Stimulated activated naive CD8-positive, alpha-beta T cell treated with anti-CD3 and anti-CD28 coated beads, Interleukin-15, amount 100 ng/mL, for 72 hours (primary cell): ENCODE data around the gene CCP110.
"Not testable (repeated sequence)": the region's sequence is repeated elsewhere in the genome, so short reads cannot be mapped to it uniquely, and the experiment has no call there.

Source experiments
- ATAC-seq: fragments of 150-1000 bp; cut with Tn5 transposase; 2 replicates; pipeline ENCODE4 v1.10.0; 2021; ENCODE audit warnings: mild to moderate bottlenecking, moderate library complexity
- DNase-seq, 2 donors: peaks; one replicate each; pipeline ENCODE4 v3.0.0; 2021 to 2022
- H3K27ac Mint-ChIP-seq, 2 donors: one replicate each; pipeline ENCODE4 v1.8.0; 2022; ENCODE audit warnings: mild to moderate bottlenecking in 2 of 2, mixed read lengths in 2 of 2, moderate library complexity in 2 of 2
- H3K27me3 Mint-ChIP-seq: one replicate; pipeline ENCODE4 v1.8.0; 2022; ENCODE audit warnings: mixed read lengths
- H3K4me1 Mint-ChIP-seq: one replicate; pipeline ENCODE4 v1.8.0; 2022; ENCODE audit warnings: mild to moderate bottlenecking, mixed read lengths
- H3K4me3 Mint-ChIP-seq, 2 donors: one replicate each; pipeline ENCODE4 v1.8.0; 2022; ENCODE audit warnings: mild to moderate bottlenecking in 2 of 2, mixed read lengths in 2 of 2, moderate library complexity in 1 of 2
- H3K9me3 Mint-ChIP-seq, 2 donors: one replicate each; pipeline ENCODE4 v1.8.0; 2022; ENCODE audit warnings: mixed read lengths in 2 of 2

Gene CCP110

GRCh38 chr16:19523184-19523558 is 571 bp upstream of the CCP110 start:
- no peaks in the 10 kb centered on the region for H3K9me3 Mint-ChIP-seq
- no peak overlapping the region for H3K4me3 Mint-ChIP-seq
- H3K27ac Mint-ChIP-seq: no peak overlapping the region
- no peak for DNase-seq
- peaks cover 47% of the 10 kb centered on the region for H3K4me1 Mint-ChIP-seq
- no peak for ATAC-seq
- no peaks in the 10 kb centered on the region for H3K27me3 Mint-ChIP-seq

- no peaks in the 10 kb centered on the region for H3K9me3 Mint-ChIP-seq
- peak overlapping the region; percentile 89 to 99 for H3K4me3 Mint-ChIP-seq
- ATAC-seq: peak; percentile 1
- peaks cover 38% of the 10 kb centered on the region for H3K4me1 Mint-ChIP-seq
- peak overlapping the region; percentile 89 to 96 for H3K27ac Mint-ChIP-seq
- no peaks in the 10 kb centered on the region for H3K27me3 Mint-ChIP-seq
- DNase-seq: no peak
Measured at GRCh38 chr16:19524356-19524615, 544 bp downstream of the CCP110 start.

GRCh38 chr16:19524616-19525384 is 1.1 kb downstream of the CCP110 start:
- Mint-ChIP-seq H3K9me3 (no peaks in the 10 kb centered on the region), H3K27me3 (no peaks in the 10 kb centered on the region), H3K4me1 (peaks cover 37% of the 10 kb centered on the region), H3K4me3 (peak overlapping the region; percentile 89 to 99), H3K27ac (peak overlapping the region; percentile 89 to 96)
- ATAC-seq: no peak
- peak in 1 of 2 donors; percentile 3 for DNase-seq

- peaks cover 32% of the 10 kb centered on the region for H3K4me1 Mint-ChIP-seq
- peak overlapping the region; percentile 89 to 99 for H3K4me3 Mint-ChIP-seq
- ATAC-seq (no peak), DNase-seq (no peak)
- H3K9me3 Mint-ChIP-seq: no peaks in the 10 kb centered on the region
- H3K27me3 Mint-ChIP-seq: no peaks in the 10 kb centered on the region
- peak overlapping the region in 1 of 2 donors; percentile 15 for H3K27ac Mint-ChIP-seq
Measured at GRCh38 chr16:19525385-19525723, 1.6 kb downstream of the CCP110 start.

GRCh38 chr16:19527161-19527560 is 3.4 kb downstream of the CCP110 start:
- Mint-ChIP-seq H3K27me3 (no peaks in the 10 kb centered on the region), H3K27ac (no peak overlapping the region), H3K9me3 (no peaks in the 10 kb centered on the region), H3K4me3 (no peak overlapping the region), H3K4me1 (peaks cover 24% of the 10 kb centered on the region)
- no peak for ATAC-seq
- no peak for DNase-seq

- Mint-ChIP-seq H3K4me3 (no peak overlapping the region), H3K9me3 (no peaks in the 10 kb centered on the region), H3K4me1 (peaks cover 18% of the 10 kb centered on the region), H3K27me3 (no peaks in the 10 kb centered on the region), H3K27ac (no peak overlapping the region)
- DNase-seq (no peak), ATAC-seq (no peak)
Measured at GRCh38 chr16:19528666-19529065, 4.9 kb downstream of the CCP110 start.

GRCh38 chr16:19532601-19533000 is 8.9 kb downstream of the CCP110 start:
- H3K4me1 Mint-ChIP-seq: no peaks in the 10 kb centered on the region
- no peak for DNase-seq
- H3K4me3 Mint-ChIP-seq: no peak overlapping the region
- ATAC-seq: no peak
- no peak overlapping the region for H3K27ac Mint-ChIP-seq
- H3K27me3 Mint-ChIP-seq: no peaks in the 10 kb centered on the region
- no peaks in the 10 kb centered on the region for H3K9me3 Mint-ChIP-seq

GRCh38 chr16:19540241-19540970 is 16.7 kb downstream of the CCP110 start:
- DNase-seq (no peak), ATAC-seq (no peak)
- no peak overlapping the region for H3K4me3 Mint-ChIP-seq
- H3K27ac Mint-ChIP-seq: peak overlapping the region in 1 of 2 donors; percentile 71
- no peaks in the 10 kb centered on the region for H3K27me3 Mint-ChIP-seq
- no peaks in the 10 kb centered on the region for H3K9me3 Mint-ChIP-seq
- H3K4me1 Mint-ChIP-seq: no peaks in the 10 kb centered on the region

- Mint-ChIP-seq H3K4me1 (no peaks in the 10 kb centered on the region), H3K27ac (no peak overlapping the region), H3K27me3 (no peaks in the 10 kb centered on the region), H3K4me3 (no peak overlapping the region), H3K9me3 (no peaks in the 10 kb centered on the region)
- ATAC-seq (no peak), DNase-seq (no peak)
Measured at GRCh38 chr16:19542138-19542821, 18.5 kb downstream of the CCP110 start.

- not testable (repeated sequence) for ATAC-seq, H3K4me1 Mint-ChIP-seq, H3K4me3 Mint-ChIP-seq, H3K27ac Mint-ChIP-seq, H3K27me3 Mint-ChIP-seq, DNase-seq, H3K9me3 Mint-ChIP-seq
Measured at GRCh38 chr16:19543278-19543996, 19.7 kb downstream of the CCP110 start.

- no peak overlapping the region for H3K4me3 Mint-ChIP-seq
- DNase-seq (no peak), ATAC-seq (no peak)
- no peaks in the 10 kb centered on the region for H3K9me3 Mint-ChIP-seq
- no peaks in the 10 kb centered on the region for H3K4me1 Mint-ChIP-seq
- H3K27ac Mint-ChIP-seq: no peak overlapping the region
- H3K27me3 Mint-ChIP-seq: no peaks in the 10 kb centered on the region
Measured at GRCh38 chr16:19548144-19548543, 24.4 kb downstream of the CCP110 start.

GRCh38 chr16:19549673-19550072 is 25.9 kb downstream of the CCP110 start:
- ATAC-seq (no peak), DNase-seq (no peak)
- no peaks in the 10 kb centered on the region for H3K27me3 Mint-ChIP-seq
- H3K27ac Mint-ChIP-seq: no peak overlapping the region
- peaks cover 11% of the 10 kb centered on the region for H3K4me1 Mint-ChIP-seq
- H3K9me3 Mint-ChIP-seq: no peaks in the 10 kb centered on the region
- H3K4me3 Mint-ChIP-seq: no peak overlapping the region

GRCh38 chr16:19555186-19555937 is 31.6 kb downstream of the CCP110 start, which contains the start of gene VPS35L:
Gene VPS35L (plus strand): TSS chr16:19555703. CDS start chr16:19555730, 27 bp downstream.
- peak within 1 kb of the TSS; percentile 81 to 94 for H3K4me3 Mint-ChIP-seq
- ATAC-seq: peak; percentile 96
- DNase-seq: peak; percentile 97 to 99
- peaks cover 39% of the 10 kb centered on the region for H3K4me1 Mint-ChIP-seq
- H3K27ac Mint-ChIP-seq: peak within 1 kb of the TSS; percentile 98
- no peaks in the 10 kb centered on the region for H3K9me3 Mint-ChIP-seq
- H3K27me3 Mint-ChIP-seq: no peaks in the 10 kb centered on the region

GRCh38 chr16:19555938-19556771 is 32.4 kb downstream of the CCP110 start:
- H3K9me3 Mint-ChIP-seq: no peaks in the 10 kb centered on the region
- H3K27ac Mint-ChIP-seq: peak overlapping the region; percentile 98
- peak in 1 of 2 donors; percentile 48 for DNase-seq
- peak; percentile 1 for ATAC-seq
- H3K4me3 Mint-ChIP-seq: peak overlapping the region; percentile 81 to 94
- no peaks in the 10 kb centered on the region for H3K27me3 Mint-ChIP-seq
- H3K4me1 Mint-ChIP-seq: peaks cover 39% of the 10 kb centered on the region
